ENCODE results near the gene TEX26.

The TEX26 gene

GRCh38 chr13:31014456-31014855 lies 82.0 kb downstream of the TEX26 start:
- DNase-seq = no peak

GRCh38 chr13:31015199-31015598 lies 82.7 kb downstream of the TEX26 start:
- no peak for DNase-seq

- DNase-seq = no peak
Observed at GRCh38 chr13:31016342-31017325, 84.2 kb downstream of the TEX26 start.

- DNase-seq = no peak
Observed at GRCh38 chr13:31018511-31018910, 86.1 kb downstream of the TEX26 start.

GRCh38 chr13:31020996-31021395 lies 88.5 kb downstream of the TEX26 start:
- DNase-seq = peak; percentile 72

- no peak for DNase-seq
Observed at GRCh38 chr13:31022288-31022895, 89.9 kb downstream of the TEX26 start.

- DNase-seq = peak; percentile 85
Observed at GRCh38 chr13:31022928-31023530, 90.6 kb downstream of the TEX26 start.
